PFSK-1 (cell line): ENCODE data around the gene PRKAR1B.

Experiments used
- FOXP2 ChIP-seq: optimal IDR thresholded peaks from 2 replicates; pipeline ENCODE3; 2011; ENCODE audit warnings: borderline replicate concordance, control low read depth, inconsistent platforms; ENCODE audit not compliant: insufficient read depth; ENCODE audit errors: extremely low read length, extremely low read depth
- POLR2AphosphoS5 ChIP-seq: IDR thresholded peaks from 2 replicates; pipeline ENCODE4 v1.6.1; 2012; ENCODE audit warnings: low read depth, mild to moderate bottlenecking, control low read depth, low read length, moderate library complexity
- REST ChIP-seq, 2 experiments: IDR thresholded peaks; 2 replicates each; pipeline versions ENCODE4 v1.6.1 to v1.8.0; 2011 to 2012; ENCODE audit warnings: low read depth in 2 of 2, low read length in 2 of 2, control low read depth in 1 of 2, inconsistent platforms in 1 of 2, mild to moderate bottlenecking in 1 of 2, moderate library complexity in 1 of 2; ENCODE audit not compliant: insufficient read depth in 1 of 2
- TAF1 ChIP-seq: IDR thresholded peaks from 2 replicates; pipeline ENCODE4 v1.6.1; 2012; ENCODE audit warnings: low read length, control low read depth, borderline replicate concordance; ENCODE audit not compliant: insufficient read depth

- TF ChIP-seq TAF1, result no peak
- TF ChIP-seq REST (IDR thresholded peaks at IDR 0.05; ENCODE audit: insufficient read depth in 1 of 2, low read depth in 2 of 2, low read length in 2 of 2), result no peak
- TF ChIP-seq POLR2AphosphoS5, result no peak
- no peak for TF ChIP-seq FOXP2
Measured at GRCh38 chr7:604884-605531, 122.1 kb downstream of the PRKAR1B start.
